ENCODE results near the gene MED28.
A peak's percentile ranks its signal among the peaks of the same experiment; 100 is the strongest.
"Not testable (repeated sequence)": the region's sequence is repeated elsewhere in the genome, so short reads cannot be mapped to it uniquely, and the experiment has no call there.

Gene MED28

GRCh38 chr4:17619416-17620105 is 5.1 kb downstream of the MED28 start:
- no peak for DNase-seq

GRCh38 chr4:17623451-17624001 is 9.1 kb downstream of the MED28 start:
- DNase-seq: no peak

- no peak for DNase-seq
Measured at GRCh38 chr4:17624821-17625220, 10.4 kb downstream of the MED28 start.

- no peak for DNase-seq
Measured at GRCh38 chr4:17630228-17630627, 15.8 kb downstream of the MED28 start.

- no peak for DNase-seq
Measured at GRCh38 chr4:17633600-17633999, 19.2 kb downstream of the MED28 start.

- DNase-seq: no peak
Measured at GRCh38 chr4:17635056-17635455, 20.6 kb downstream of the MED28 start.

GRCh38 chr4:17636341-17636695 is 21.9 kb downstream of the MED28 start:
- DNase-seq: no peak

- peak; percentile 86 for DNase-seq
Measured at GRCh38 chr4:17636696-17637622, 22.5 kb downstream of the MED28 start.

GRCh38 chr4:17639136-17639535 is 24.7 kb downstream of the MED28 start:
- no peak for DNase-seq

GRCh38 chr4:17642398-17642783 is 27.9 kb downstream of the MED28 start:
- no peak for DNase-seq

- DNase-seq: no peak
Measured at GRCh38 chr4:17646693-17647092, 32.3 kb downstream of the MED28 start.

GRCh38 chr4:17647176-17647806 is 32.9 kb downstream of the MED28 start:
- DNase-seq: no peak

- DNase-seq: peak; percentile 27
Measured at GRCh38 chr4:17647927-17648326, 33.5 kb downstream of the MED28 start.

GRCh38 chr4:17650406-17650805 is 36.0 kb downstream of the MED28 start:
- DNase-seq: no peak

GRCh38 chr4:17654701-17655100 is 40.3 kb downstream of the MED28 start:
- DNase-seq: no peak

- no peak for DNase-seq
Measured at GRCh38 chr4:17657090-17657489, 42.6 kb downstream of the MED28 start.

- DNase-seq: no peak
Measured at GRCh38 chr4:17657849-17658248, 43.4 kb downstream of the MED28 start.

- DNase-seq: not testable (repeated sequence)
Measured at GRCh38 chr4:17659196-17659595, 44.8 kb downstream of the MED28 start.

GRCh38 chr4:17662694-17663093 is 48.3 kb downstream of the MED28 start:
- no peak for DNase-seq

- DNase-seq: peak; percentile 15
Measured at GRCh38 chr4:17664755-17665154, 50.3 kb downstream of the MED28 start.

GRCh38 chr4:17665346-17665745 is 50.9 kb downstream of the MED28 start:
- no peak for DNase-seq

GRCh38 chr4:17665852-17666251 is 51.4 kb downstream of the MED28 start:
- no peak for DNase-seq

- DNase-seq: no peak
Measured at GRCh38 chr4:17667253-17667652, 52.8 kb downstream of the MED28 start.
